Measurements from ENCODE around the gene CUX1. TPM values are rescaled to one million over a fixed set of nuclear protein-coding genes. Genes with fewer than 3 reads are reported as not detected.

CUX1 gene
- total and polyA plus RNA-seq, 2 of the 13 experiments (the other 11 are each of a cell fraction or from before 2014, with no cell fraction given) = 13.7 to 14.9 TPM

- TF ChIP-seq NFAT5 (CRISPR knock-in tag; IDR thresholded peaks at IDR 0.05) = 0 out of 2 replicates have a peak, but pooled peaks have one; percentile 31
- no peak for TF ChIP-seq ZNF362 (CRISPR knock-in tag; IDR thresholded peaks at IDR 0.05; ENCODE audit: borderline replicate concordance)
- TF ChIP-seq, protein P1, sequence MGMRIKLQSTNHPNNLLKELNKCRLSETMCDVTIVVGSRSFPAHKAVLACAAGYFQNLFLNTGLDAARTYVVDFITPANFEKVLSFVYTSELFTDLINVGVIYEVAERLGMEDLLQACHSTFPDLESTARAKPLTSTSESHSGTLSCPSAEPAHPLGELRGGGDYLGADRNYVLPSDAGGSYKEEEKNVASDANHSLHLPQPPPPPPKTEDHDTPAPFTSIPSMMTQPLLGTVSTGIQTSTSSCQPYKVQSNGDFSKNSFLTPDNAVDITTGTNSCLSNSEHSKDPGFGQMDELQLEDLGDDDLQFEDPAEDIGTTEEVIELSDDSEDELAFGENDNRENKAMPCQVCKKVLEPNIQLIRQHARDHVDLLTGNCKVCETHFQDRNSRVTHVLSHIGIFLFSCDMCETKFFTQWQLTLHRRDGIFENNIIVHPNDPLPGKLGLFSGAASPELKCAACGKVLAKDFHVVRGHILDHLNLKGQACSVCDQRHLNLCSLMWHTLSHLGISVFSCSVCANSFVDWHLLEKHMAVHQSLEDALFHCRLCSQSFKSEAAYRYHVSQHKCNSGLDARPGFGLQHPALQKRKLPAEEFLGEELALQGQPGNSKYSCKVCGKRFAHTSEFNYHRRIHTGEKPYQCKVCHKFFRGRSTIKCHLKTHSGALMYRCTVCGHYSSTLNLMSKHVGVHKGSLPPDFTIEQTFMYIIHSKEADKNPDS (CRISPR knock-in tag; IDR thresholded peaks at IDR 0.05) = peak; percentile 31; the same call in 1 of the 2 replicates
- peak; percentile 48 for TF ChIP-seq MED1 (CRISPR knock-in tag; IDR thresholded peaks at IDR 0.05)
- no peak; the same call in 1 of the 2 replicates for TF ChIP-seq ZNF605 (CRISPR knock-in tag; IDR thresholded peaks at IDR 0.05)
- TF ChIP-seq, protein P2, sequence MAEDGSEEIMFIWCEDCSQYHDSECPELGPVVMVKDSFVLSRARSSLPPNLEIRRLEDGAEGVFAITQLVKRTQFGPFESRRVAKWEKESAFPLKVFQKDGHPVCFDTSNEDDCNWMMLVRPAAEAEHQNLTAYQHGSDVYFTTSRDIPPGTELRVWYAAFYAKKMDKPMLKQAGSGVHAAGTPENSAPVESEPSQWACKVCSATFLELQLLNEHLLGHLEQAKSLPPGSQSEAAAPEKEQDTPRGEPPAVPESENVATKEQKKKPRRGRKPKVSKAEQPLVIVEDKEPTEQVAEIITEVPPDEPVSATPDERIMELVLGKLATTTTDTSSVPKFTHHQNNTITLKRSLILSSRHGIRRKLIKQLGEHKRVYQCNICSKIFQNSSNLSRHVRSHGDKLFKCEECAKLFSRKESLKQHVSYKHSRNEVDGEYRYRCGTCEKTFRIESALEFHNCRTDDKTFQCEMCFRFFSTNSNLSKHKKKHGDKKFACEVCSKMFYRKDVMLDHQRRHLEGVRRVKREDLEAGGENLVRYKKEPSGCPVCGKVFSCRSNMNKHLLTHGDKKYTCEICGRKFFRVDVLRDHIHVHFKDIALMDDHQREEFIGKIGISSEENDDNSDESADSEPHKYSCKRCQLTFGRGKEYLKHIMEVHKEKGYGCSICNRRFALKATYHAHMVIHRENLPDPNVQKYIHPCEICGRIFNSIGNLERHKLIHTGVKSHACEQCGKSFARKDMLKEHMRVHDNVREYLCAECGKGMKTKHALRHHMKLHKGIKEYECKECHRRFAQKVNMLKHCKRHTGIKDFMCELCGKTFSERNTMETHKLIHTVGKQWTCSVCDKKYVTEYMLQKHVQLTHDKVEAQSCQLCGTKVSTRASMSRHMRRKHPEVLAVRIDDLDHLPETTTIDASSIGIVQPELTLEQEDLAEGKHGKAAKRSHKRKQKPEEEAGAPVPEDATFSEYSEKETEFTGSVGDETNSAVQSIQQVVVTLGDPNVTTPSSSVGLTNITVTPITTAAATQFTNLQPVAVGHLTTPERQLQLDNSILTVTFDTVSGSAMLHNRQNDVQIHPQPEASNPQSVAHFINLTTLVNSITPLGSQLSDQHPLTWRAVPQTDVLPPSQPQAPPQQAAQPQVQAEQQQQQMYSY (CRISPR knock-in tag; IDR thresholded peaks at IDR 0.05) = no peak
- TF ChIP-seq, protein P3, sequence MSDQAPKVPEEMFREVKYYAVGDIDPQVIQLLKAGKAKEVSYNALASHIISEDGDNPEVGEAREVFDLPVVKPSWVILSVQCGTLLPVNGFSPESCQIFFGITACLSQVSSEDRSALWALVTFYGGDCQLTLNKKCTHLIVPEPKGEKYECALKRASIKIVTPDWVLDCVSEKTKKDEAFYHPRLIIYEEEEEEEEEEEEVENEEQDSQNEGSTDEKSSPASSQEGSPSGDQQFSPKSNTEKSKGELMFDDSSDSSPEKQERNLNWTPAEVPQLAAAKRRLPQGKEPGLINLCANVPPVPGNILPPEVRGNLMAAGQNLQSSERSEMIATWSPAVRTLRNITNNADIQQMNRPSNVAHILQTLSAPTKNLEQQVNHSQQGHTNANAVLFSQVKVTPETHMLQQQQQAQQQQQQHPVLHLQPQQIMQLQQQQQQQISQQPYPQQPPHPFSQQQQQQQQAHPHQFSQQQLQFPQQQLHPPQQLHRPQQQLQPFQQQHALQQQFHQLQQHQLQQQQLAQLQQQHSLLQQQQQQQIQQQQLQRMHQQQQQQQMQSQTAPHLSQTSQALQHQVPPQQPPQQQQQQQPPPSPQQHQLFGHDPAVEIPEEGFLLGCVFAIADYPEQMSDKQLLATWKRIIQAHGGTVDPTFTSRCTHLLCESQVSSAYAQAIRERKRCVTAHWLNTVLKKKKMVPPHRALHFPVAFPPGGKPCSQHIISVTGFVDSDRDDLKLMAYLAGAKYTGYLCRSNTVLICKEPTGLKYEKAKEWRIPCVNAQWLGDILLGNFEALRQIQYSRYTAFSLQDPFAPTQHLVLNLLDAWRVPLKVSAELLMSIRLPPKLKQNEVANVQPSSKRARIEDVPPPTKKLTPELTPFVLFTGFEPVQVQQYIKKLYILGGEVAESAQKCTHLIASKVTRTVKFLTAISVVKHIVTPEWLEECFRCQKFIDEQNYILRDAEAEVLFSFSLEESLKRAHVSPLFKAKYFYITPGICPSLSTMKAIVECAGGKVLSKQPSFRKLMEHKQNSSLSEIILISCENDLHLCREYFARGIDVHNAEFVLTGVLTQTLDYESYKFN (CRISPR knock-in tag; conservative IDR thresholded peaks at IDR 0.05) = no peak
- no peak for TF ChIP-seq NR1H2 (CRISPR knock-in tag; IDR thresholded peaks at IDR 0.05; ENCODE audit: borderline replicate concordance, low read depth)
- peak; percentile 40; the same call in 1 of the 2 replicates for TF ChIP-seq TBX2 (CRISPR knock-in tag; IDR thresholded peaks at IDR 0.05; ENCODE audit: borderline replicate concordance)
- TF ChIP-seq CCAR2 (optimal IDR thresholded peaks at IDR 0.05; ENCODE audit: low read depth, low read length) = no peak
- no peak for TF ChIP-seq RFX5 (IDR thresholded peaks at IDR 0.05; ENCODE audit: low read depth, low read length)
These were observed 469.0 kb downstream of the CUX1 start, which contains the start of gene SH2B2 (continued) for GRCh38 chr7:102286237-102287110.
